ENCODE results near the gene UBE3C. TPM values are rescaled to one million over a fixed set of nuclear protein-coding genes. Genes with fewer than 3 reads are reported as not detected.

Gene UBE3C
- total and polyA plus RNA-seq, 4 donors, result 44.3 to 113 (median 50.6) TPM

- Histone ChIP-seq H3K36me3 (ENCODE audit: control insufficient read depth, insufficient read depth, low read length) (peaks cover 17% of the 10 kb centered on the region), H3K27me3 (ENCODE audit: control insufficient read depth, insufficient read depth, low read length) (no peaks in the 10 kb centered on the region), H3K27ac (ENCODE audit: low read depth, low read length) (no peak overlapping the region), H3K4me1 (ENCODE audit: control insufficient read depth, insufficient read depth, low read length) (no peaks in the 10 kb centered on the region), H3K9me3 (ENCODE audit: control insufficient read depth, insufficient read depth, low read length) (no peaks in the 10 kb centered on the region), H3K4me3 (ENCODE audit: low read depth, low read length) (no peak overlapping the region)
- no CpG with 5 or more reads among the region's 3 CpGs for WGBS (ENCODE audit: insufficient coverage)
- no peak for DNase-seq (ENCODE audit: low read depth in 4 of 6, low spot score in 6 of 6)
Measured at GRCh38 chr7:157192861-157193260, 54.1 kb downstream of the UBE3C start.

GRCh38 chr7:157193274-157193673 lies 54.5 kb downstream of the UBE3C start:
- H3K4me1 ChIP-seq (ENCODE audit: control insufficient read depth, insufficient read depth, low read length), result no peaks in the 10 kb centered on the region

GRCh38 chr7:157194948-157195347 lies 56.2 kb downstream of the UBE3C start:
- no peak for DNase-seq (ENCODE audit: low read depth in 4 of 6, low spot score in 6 of 6)
- no peak overlapping the region for H3K27ac ChIP-seq (ENCODE audit: low read depth, low read length)
- no peaks in the 10 kb centered on the region for H3K27me3 ChIP-seq (ENCODE audit: control insufficient read depth, insufficient read depth, low read length)
- peaks cover 17% of the 10 kb centered on the region for H3K36me3 ChIP-seq (ENCODE audit: control insufficient read depth, insufficient read depth, low read length)
- no peaks in the 10 kb centered on the region for H3K9me3 ChIP-seq (ENCODE audit: control insufficient read depth, insufficient read depth, low read length)
- H3K4me1 ChIP-seq (ENCODE audit: control insufficient read depth, insufficient read depth, low read length), result no peaks in the 10 kb centered on the region
- no CpG with 5 or more reads among the region's 3 CpGs for WGBS (ENCODE audit: insufficient coverage)
- H3K4me3 ChIP-seq (ENCODE audit: low read depth, low read length), result no peak overlapping the region

More at GRCh38 chr7:157193274-157193673, 54.5 kb downstream of the UBE3C start:
- 92% methylated on average over 2 of the region's 4 CpGs for WGBS (ENCODE audit: insufficient coverage)
- Histone ChIP-seq H3K36me3 (ENCODE audit: control insufficient read depth, insufficient read depth, low read length) (peaks cover 19% of the 10 kb centered on the region), H3K27ac (ENCODE audit: low read depth, low read length) (no peak overlapping the region), H3K27me3 (ENCODE audit: control insufficient read depth, insufficient read depth, low read length) (no peaks in the 10 kb centered on the region), H3K4me3 (ENCODE audit: low read depth, low read length) (no peak overlapping the region), H3K9me3 (ENCODE audit: control insufficient read depth, insufficient read depth, low read length) (no peaks in the 10 kb centered on the region)
- DNase-seq (ENCODE audit: low read depth in 4 of 6, low spot score in 6 of 6), result no peak

GRCh38 chr7:157195868-157196267 lies 57.1 kb downstream of the UBE3C start:
- no peaks in the 10 kb centered on the region for H3K9me3 ChIP-seq (ENCODE audit: control insufficient read depth, insufficient read depth, low read length)
- H3K4me1 ChIP-seq (ENCODE audit: control insufficient read depth, insufficient read depth, low read length), result no peaks in the 10 kb centered on the region
- peaks cover 16% of the 10 kb centered on the region for H3K36me3 ChIP-seq (ENCODE audit: control insufficient read depth, insufficient read depth, low read length)
- WGBS (ENCODE audit: insufficient coverage), result 97% methylated on average over 8 of the region's 12 CpGs
- H3K27me3 ChIP-seq (ENCODE audit: control insufficient read depth, insufficient read depth, low read length), result no peaks in the 10 kb centered on the region
- H3K27ac ChIP-seq (ENCODE audit: low read depth, low read length), result no peak overlapping the region
- H3K4me3 ChIP-seq (ENCODE audit: low read depth, low read length), result no peak overlapping the region
- no peak for DNase-seq (ENCODE audit: low read depth in 4 of 6, low spot score in 6 of 6)

- H3K27me3 ChIP-seq (ENCODE audit: control insufficient read depth, insufficient read depth, low read length), result no peaks in the 10 kb centered on the region
- no peak overlapping the region for H3K27ac ChIP-seq (ENCODE audit: low read depth, low read length)
- no peaks in the 10 kb centered on the region for H3K9me3 ChIP-seq (ENCODE audit: control insufficient read depth, insufficient read depth, low read length)
- no peaks in the 10 kb centered on the region for H3K4me1 ChIP-seq (ENCODE audit: control insufficient read depth, insufficient read depth, low read length)
- WGBS (ENCODE audit: insufficient coverage), result 100% methylated on average over 3 of the region's 5 CpGs
- no peak overlapping the region for H3K4me3 ChIP-seq (ENCODE audit: low read depth, low read length)
- H3K36me3 ChIP-seq (ENCODE audit: control insufficient read depth, insufficient read depth, low read length), result peaks cover 13% of the 10 kb centered on the region
- DNase-seq (ENCODE audit: low read depth in 4 of 6, low spot score in 6 of 6), result no peak
Measured at GRCh38 chr7:157204134-157204533, 65.4 kb downstream of the UBE3C start.

- Histone ChIP-seq H3K27ac (ENCODE audit: low read depth, low read length) (no peak overlapping the region), H3K4me1 (ENCODE audit: control insufficient read depth, insufficient read depth, low read length) (no peaks in the 10 kb centered on the region), H3K27me3 (ENCODE audit: control insufficient read depth, insufficient read depth, low read length) (no peaks in the 10 kb centered on the region), H3K9me3 (ENCODE audit: control insufficient read depth, insufficient read depth, low read length) (no peaks in the 10 kb centered on the region), H3K4me3 (ENCODE audit: low read depth, low read length) (no peak overlapping the region), H3K36me3 (ENCODE audit: control insufficient read depth, insufficient read depth, low read length) (peaks cover 15% of the 10 kb centered on the region)
- no peak for DNase-seq (ENCODE audit: low read depth in 4 of 6, low spot score in 6 of 6)
- 67% methylated on average over 2 of the region's 2 CpGs for WGBS (ENCODE audit: insufficient coverage)
Measured at GRCh38 chr7:157205438-157205837, 66.7 kb downstream of the UBE3C start.

GRCh38 chr7:157208571-157209413 lies 70.1 kb downstream of the UBE3C start:
- DNase-seq (ENCODE audit: low read depth in 4 of 6, low spot score in 6 of 6), result peak in 1 of 6 donors; percentile 80

GRCh38 chr7:157210682-157211081 lies 72.0 kb downstream of the UBE3C start:
- H3K27ac ChIP-seq (ENCODE audit: low read depth, low read length), result no peak overlapping the region
- WGBS (ENCODE audit: insufficient coverage), result 93% methylated on average over 3 of the region's 5 CpGs
- H3K27me3 ChIP-seq (ENCODE audit: control insufficient read depth, insufficient read depth, low read length), result no peaks in the 10 kb centered on the region
- H3K4me1 ChIP-seq (ENCODE audit: control insufficient read depth, insufficient read depth, low read length), result no peaks in the 10 kb centered on the region
- no peak overlapping the region for H3K4me3 ChIP-seq (ENCODE audit: low read depth, low read length)
- H3K9me3 ChIP-seq (ENCODE audit: control insufficient read depth, insufficient read depth, low read length), result no peaks in the 10 kb centered on the region
- peaks cover 7% of the 10 kb centered on the region for H3K36me3 ChIP-seq (ENCODE audit: control insufficient read depth, insufficient read depth, low read length)
- no peak for DNase-seq (ENCODE audit: low read depth in 4 of 6, low spot score in 6 of 6)

More at GRCh38 chr7:157208571-157209413, 70.1 kb downstream of the UBE3C start:
- no peaks in the 10 kb centered on the region for H3K27me3 ChIP-seq (ENCODE audit: control insufficient read depth, insufficient read depth, low read length)
- peaks cover 7% of the 10 kb centered on the region for H3K36me3 ChIP-seq (ENCODE audit: control insufficient read depth, insufficient read depth, low read length)
- no peaks in the 10 kb centered on the region for H3K9me3 ChIP-seq (ENCODE audit: control insufficient read depth, insufficient read depth, low read length)
- no CpG with 5 or more reads among the region's 10 CpGs for WGBS (ENCODE audit: insufficient coverage)
- H3K27ac ChIP-seq (ENCODE audit: low read depth, low read length), result no peak overlapping the region
- no peaks in the 10 kb centered on the region for H3K4me1 ChIP-seq (ENCODE audit: control insufficient read depth, insufficient read depth, low read length)
- no peak overlapping the region for H3K4me3 ChIP-seq (ENCODE audit: low read depth, low read length)

- WGBS (ENCODE audit: insufficient coverage), result 32% methylated on average over 3 of the region's 5 CpGs
- DNase-seq (ENCODE audit: low read depth in 4 of 6, low spot score in 6 of 6), result peak in 3 of 6 donors; percentile 9 to 79 (median 45)
- no peaks in the 10 kb centered on the region for H3K27me3 ChIP-seq (ENCODE audit: control insufficient read depth, insufficient read depth, low read length)
- peaks cover 10% of the 10 kb centered on the region for H3K36me3 ChIP-seq (ENCODE audit: control insufficient read depth, insufficient read depth, low read length)
- no peaks in the 10 kb centered on the region for H3K4me1 ChIP-seq (ENCODE audit: control insufficient read depth, insufficient read depth, low read length)
- no peaks in the 10 kb centered on the region for H3K9me3 ChIP-seq (ENCODE audit: control insufficient read depth, insufficient read depth, low read length)
- H3K4me3 ChIP-seq (ENCODE audit: low read depth, low read length), result no peak overlapping the region
- no peak overlapping the region for H3K27ac ChIP-seq (ENCODE audit: low read depth, low read length)
Measured at GRCh38 chr7:157211690-157212089, 73.0 kb downstream of the UBE3C start.

GRCh38 chr7:157219154-157219553 lies 80.4 kb downstream of the UBE3C start:
- H3K27me3 ChIP-seq (ENCODE audit: control insufficient read depth, insufficient read depth, low read length), result no peaks in the 10 kb centered on the region
- peaks cover 48% of the 10 kb centered on the region for H3K36me3 ChIP-seq (ENCODE audit: control insufficient read depth, insufficient read depth, low read length)
- no peak overlapping the region for H3K4me3 ChIP-seq (ENCODE audit: low read depth, low read length)
- DNase-seq (ENCODE audit: low read depth in 4 of 6, low spot score in 6 of 6), result no peak
- no CpG with 5 or more reads among the region's 5 CpGs for WGBS (ENCODE audit: insufficient coverage)
- H3K9me3 ChIP-seq (ENCODE audit: control insufficient read depth, insufficient read depth, low read length), result no peaks in the 10 kb centered on the region
- H3K27ac ChIP-seq (ENCODE audit: low read depth, low read length), result no peak overlapping the region
- H3K4me1 ChIP-seq (ENCODE audit: control insufficient read depth, insufficient read depth, low read length), result no peaks in the 10 kb centered on the region

All from spinal cord (tissue), 10 donors.